GM21360 (cell line): Measurements from ENCODE around the gene MRPS26.
"Not testable (repeated sequence)": the region's sequence is repeated elsewhere in the genome, so short reads cannot be mapped to it uniquely, and the experiment has no call there.

Source experiments
- ATAC-seq: cut with Tn5 transposase; IDR thresholded peaks from one replicate; pipeline ENCODE4 v1.9.1; 2021; ENCODE audit warnings: mild to moderate bottlenecking, moderate library complexity; ENCODE audit not compliant: unreplicated experiment

The MRPS26 gene

GRCh38 chr20:3041854-3042409 is 3.9 kb upstream of the MRPS26 start:
- ATAC-seq = no peak

- ATAC-seq = no peak
Observed at GRCh38 chr20:3042625-3043024, 3.2 kb upstream of the MRPS26 start.

- no peak for ATAC-seq
Observed at GRCh38 chr20:3043322-3043721, 2.5 kb upstream of the MRPS26 start, which contains the start of gene GNRH2. Gene GNRH2, plus strand, starts transcription at chr20:3043622. Its CDS starts 793 bp downstream, at chr20:3044415.

DNA sequence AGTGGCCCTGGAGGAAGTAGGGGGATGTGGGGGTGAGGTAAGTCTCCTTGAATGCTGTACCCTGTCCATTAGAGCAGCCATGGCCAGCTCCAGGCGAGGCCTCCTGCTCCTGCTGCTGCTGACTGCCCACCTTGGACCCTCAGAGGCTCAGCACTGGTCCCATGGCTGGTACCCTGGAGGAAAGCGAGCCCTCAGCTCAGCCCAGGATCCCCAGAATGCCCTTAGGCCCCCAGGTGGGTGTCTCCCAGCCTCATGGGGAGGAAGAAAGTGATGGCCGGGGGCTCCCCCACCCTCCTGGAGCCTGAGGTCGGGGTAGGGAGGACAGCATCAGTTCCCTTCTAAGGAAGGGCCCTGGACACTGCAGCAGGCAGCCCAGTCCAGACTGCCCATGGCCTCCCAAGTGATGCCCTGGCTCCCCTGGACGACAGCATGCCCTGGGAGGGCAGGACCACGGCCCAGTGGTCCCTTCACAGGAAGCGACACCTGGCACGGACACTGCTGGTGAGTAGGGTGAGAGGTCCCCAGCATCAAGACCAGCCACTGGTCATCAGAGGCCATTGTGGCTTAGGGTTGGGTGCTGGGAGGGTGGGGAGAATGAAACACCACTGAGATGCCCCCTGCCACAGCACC is 1.4 kb upstream of the MRPS26 start:
- no peak for ATAC-seq

GRCh38 chr20:3045042-3045815 is 623 bp upstream of the MRPS26 start:
- peak; percentile 3 for ATAC-seq

- ATAC-seq = no peak
Observed at GRCh38 chr20:3046677-3047462, 1.0 kb downstream of the MRPS26 start.

- no peak for ATAC-seq
Observed at GRCh38 chr20:3047486-3048419, 1.9 kb downstream of the MRPS26 start.

- ATAC-seq = no peak
Observed at GRCh38 chr20:3051385-3052019, 5.7 kb downstream of the MRPS26 start.

DNA sequence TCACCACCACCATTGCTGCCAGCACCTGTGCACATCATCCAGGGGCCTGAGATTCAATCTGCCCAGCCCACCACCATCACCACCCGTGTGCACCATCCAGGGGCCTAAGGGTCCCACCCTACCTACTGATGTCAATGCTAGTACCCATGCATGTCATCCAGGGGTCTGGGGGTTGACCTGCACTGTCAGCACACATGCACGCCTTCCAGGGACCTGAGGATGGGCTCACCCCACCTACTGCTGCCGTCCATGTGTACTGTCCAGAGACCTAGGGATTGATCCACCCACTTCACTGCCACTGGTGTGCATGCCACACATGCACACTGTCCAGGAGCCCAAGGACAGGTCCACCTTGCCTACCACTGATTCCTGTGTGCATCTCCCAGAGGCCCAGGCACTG is 13.6 kb downstream of the MRPS26 start:
- ATAC-seq = no peak

- ATAC-seq = not testable (repeated sequence)
Observed at GRCh38 chr20:3064119-3064518, 18.3 kb downstream of the MRPS26 start.

DNA sequence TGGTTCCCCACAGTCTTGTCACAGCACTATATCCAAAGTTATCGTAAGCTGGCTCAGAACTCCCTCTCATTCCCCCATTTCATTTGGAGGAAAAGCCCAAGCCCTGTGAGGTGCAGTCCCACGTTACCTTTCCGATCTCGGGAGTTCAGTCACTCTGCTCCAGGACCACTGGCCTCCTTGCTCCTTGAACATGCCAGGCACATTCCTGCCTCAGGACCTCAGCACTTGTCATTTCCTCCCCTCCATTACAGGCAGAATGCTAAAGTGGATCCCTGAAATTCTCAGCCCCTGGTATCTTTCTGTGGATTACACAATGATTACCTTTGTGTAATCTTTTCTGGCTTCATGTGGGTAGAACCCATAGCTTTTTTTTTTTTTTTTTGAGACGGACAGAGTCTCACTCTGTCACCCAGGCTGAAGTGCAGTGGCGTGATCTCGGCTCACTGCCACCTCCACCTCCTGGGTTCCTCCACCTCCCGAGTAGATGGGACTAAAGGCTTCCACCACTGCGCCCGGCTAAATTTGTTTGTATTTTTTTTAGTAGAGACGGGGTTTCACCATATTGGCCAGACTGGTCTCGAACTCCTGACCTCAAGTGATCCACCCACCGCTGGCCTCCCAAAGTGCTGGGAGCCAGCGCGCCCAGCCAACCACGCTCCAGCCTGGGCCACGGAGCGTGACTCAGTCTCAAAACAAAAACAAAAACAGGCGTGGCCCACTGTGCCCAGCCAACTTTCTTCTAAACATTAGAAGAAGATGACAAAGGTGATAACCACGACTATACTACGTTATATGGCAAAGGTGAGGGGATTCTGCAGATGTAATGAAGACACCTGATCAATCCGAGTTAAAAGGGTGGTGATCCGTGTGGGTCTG is 21.5 kb downstream of the MRPS26 start:
- ATAC-seq = no peak

- ATAC-seq = no peak
Observed at GRCh38 chr20:3068075-3068474, 22.2 kb downstream of the MRPS26 start.

DNA sequence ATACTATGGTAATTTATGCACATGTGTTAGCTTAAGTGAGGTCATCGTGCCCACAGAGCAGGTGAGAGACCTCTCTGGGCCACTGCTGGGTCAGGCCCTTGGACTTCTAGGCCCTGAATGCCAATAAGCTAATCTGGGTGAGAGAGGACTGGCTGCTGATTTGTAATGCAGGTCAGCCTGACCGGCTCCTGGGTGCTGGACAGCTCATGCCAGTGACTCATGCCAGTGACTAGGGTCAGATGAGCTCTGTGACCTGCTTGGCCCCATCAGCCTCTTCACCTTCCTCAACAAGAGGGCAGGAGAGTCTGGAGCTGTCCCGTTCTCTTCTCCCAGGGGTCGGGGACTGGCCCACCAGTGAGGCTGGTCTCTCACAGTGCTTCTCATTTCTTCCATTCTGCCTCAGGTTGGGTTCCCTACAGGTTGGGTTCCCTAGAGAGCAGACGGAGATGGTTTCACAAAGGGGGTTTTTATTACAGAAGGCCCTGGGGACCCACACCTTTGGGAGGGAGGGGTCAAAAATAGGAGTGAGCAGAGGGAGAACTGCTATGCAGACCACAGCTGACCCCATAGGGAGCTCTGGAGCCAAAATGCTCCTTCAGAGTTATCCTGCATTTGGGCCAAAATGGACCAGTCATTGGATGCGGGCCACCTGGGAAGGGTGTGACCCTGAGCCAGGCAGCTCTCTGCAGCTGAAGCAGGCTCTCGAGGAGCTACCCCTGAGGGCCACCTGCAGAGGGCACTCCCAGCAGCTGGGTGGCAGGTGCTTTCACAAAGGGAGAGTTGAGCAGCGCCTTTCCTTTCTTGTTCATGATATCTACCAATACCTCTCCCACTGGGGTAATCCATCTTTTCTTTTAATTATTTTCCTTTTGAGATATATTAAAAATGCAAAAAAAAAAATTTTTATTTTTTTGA is 23.4 kb downstream of the MRPS26 start:
- ATAC-seq = no peak

DNA sequence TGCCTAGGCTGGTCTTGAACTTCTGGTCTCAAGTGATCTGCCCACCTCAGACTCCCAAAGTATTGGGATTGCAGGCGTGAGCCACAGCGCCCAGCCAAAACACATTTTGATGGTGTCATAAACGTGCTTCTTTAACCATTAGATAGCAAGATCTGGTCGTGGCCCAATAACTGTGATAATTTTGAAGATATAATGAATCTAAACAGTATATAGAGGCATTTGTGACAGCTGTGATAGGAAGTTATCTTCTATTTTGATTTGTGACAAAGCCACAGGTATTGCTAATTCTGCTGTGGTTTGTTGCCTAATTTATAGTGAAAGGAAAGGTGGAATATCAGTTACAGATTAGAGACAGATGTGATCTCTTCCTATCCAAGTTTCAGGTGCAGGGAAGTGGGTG is 24.9 kb downstream of the MRPS26 start:
- no peak for ATAC-seq

GRCh38 chr20:3071266-3071609 is 25.4 kb downstream of the MRPS26 start:
- no peak for ATAC-seq

DNA sequence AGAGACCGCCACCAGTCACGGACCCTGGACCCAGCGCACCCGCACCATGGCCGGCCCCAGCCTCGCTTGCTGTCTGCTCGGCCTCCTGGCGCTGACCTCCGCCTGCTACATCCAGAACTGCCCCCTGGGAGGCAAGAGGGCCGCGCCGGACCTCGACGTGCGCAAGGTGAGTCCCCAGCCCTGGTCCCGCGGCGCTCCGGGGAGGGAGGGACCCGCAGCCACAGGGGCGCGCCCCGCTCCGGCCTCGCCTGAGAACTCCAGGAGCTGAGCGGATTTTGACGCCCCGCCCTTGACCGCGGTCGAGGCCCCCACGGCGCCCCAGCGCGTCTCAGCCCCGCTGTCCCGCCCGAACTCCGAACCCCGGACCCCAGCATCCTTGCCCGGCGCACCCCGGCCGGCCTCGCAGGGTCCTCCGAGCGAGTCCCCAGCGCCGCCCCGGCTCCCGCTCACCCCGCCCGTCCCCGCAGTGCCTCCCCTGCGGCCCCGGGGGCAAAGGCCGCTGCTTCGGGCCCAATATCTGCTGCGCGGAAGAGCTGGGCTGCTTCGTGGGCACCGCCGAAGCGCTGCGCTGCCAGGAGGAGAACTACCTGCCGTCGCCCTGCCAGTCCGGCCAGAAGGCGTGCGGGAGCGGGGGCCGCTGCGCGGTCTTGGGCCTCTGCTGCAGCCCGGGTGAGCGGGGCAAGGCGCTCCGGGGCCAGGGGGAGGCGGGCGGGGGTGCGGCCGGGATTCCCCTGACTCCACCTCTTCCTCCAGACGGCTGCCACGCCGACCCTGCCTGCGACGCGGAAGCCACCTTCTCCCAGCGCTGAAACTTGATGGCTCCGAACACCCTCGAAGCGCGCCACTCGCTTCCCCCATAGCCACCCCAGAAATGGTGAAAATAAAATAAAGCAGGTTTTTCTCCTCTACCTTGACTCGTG is 26.0 kb downstream of the MRPS26 start, which contains the start of gene OXT:
TSS of gene OXT (plus strand) at position 11 of the 920 bp plus-strand sequence. CDS start at position 47, 36 bp downstream.
- ATAC-seq = no peak
